Muscle layer of duodenum (tissue), 2 donors: Measurements from ENCODE around the gene TECPR1.

Experiments used
- H3K27ac ChIP-seq: one replicate; pipeline ENCODE4 v1.7.0; 2013; ENCODE audit warnings: mild to moderate bottlenecking, low read length
- H3K27me3 ChIP-seq: one replicate; pipeline ENCODE4 v1.7.0; 2013; ENCODE audit warnings: low read depth, mild to moderate bottlenecking, control low read depth, low read length
- H3K36me3 ChIP-seq, 2 donors: one replicate each; pipeline ENCODE4 v1.7.0; 2013; ENCODE audit warnings: low read length in 2 of 2, control low read depth in 1 of 2, mild to moderate bottlenecking in 1 of 2; ENCODE audit not compliant: insufficient read depth in 2 of 2, control insufficient read depth in 1 of 2
- H3K4me1 ChIP-seq, 2 donors: one replicate each; pipeline ENCODE4 v1.7.0; 2013; ENCODE audit warnings: low read length in 2 of 2, mild to moderate bottlenecking in 2 of 2, control low read depth in 1 of 2, moderate library complexity in 1 of 2; ENCODE audit not compliant: insufficient read depth in 2 of 2, control insufficient read depth in 1 of 2
- H3K4me3 ChIP-seq, 2 donors: one replicate each; pipeline ENCODE4 v1.7.0; 2013; ENCODE audit warnings: low read length in 2 of 2, low read depth in 1 of 2, mild to moderate bottlenecking in 1 of 2
- H3K9me3 ChIP-seq, 2 donors: one replicate each; pipeline ENCODE4 v1.7.0; 2013; ENCODE audit warnings: low read length in 2 of 2, control low read depth in 1 of 2, mild to moderate bottlenecking in 1 of 2; ENCODE audit not compliant: control insufficient read depth in 1 of 2
- donor health status: healthy.

The TECPR1 gene

DNA sequence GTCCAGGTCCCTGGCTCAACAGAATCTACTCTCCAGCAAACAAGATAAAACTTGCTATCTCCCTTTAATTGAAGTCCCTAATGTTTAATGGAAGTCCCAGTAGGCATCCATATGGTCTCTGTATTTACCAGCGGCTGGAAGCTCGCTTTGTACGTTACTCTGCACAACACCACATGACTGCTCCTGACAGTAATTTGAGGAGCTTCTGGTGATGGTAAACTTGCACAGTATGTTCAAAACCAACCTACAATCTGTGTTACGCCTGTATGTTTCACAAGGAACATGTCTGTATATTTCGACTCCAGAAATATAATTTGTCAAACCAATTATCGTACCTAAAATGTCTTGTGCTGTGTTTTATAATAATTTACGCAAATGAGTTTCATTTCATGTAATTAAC lies 4.4 kb upstream of the TECPR1 start:
- no peak overlapping the region for H3K27ac ChIP-seq
- H3K36me3 ChIP-seq = peaks cover 10 to 13% of the 10 kb centered on the region in 2 donors
- no peaks in the 10 kb centered on the region for H3K9me3 ChIP-seq
- no peak overlapping the region for H3K4me3 ChIP-seq
- H3K4me1 ChIP-seq = peaks cover 2 to 16% of the 10 kb centered on the region in 2 donors
- H3K27me3 ChIP-seq = no peaks in the 10 kb centered on the region

DNA sequence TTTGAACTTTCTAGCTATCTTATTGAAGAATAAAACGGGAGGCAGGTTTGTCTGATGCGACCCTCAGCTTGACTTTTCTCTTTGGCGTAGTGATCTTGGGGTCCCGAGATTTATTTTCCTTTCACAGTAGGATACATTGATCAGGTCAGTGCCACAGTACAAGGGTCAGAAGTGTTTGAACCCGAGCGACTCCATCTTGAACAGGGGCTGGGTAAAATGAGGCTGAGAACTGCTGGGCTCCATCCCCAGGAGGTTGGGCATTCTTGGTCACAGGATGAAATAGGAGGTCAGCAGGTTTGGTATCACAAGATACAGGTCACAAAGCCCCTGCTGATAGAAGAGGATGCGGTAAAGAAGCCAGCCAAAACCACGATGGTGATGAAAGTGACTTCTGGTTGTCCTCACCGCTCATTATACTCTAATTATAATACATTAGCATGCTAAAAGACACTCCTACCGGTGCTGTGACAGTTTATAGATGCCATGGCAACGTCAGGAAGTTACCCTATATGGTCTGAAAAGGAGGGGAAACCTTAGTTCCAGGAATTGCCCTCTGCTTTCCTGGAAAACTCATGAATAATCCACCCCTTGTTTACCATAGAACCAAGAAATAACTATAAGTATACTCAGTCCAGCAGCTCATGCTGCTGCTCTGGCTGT lies 3.0 kb upstream of the TECPR1 start:
- Histone ChIP-seq H3K36me3 (peaks cover 0 to 13% of the 10 kb centered on the region in 2 donors), H3K4me1 (peaks cover 11 to 28% of the 10 kb centered on the region in 2 donors), H3K4me3 (no peak overlapping the region), H3K27ac (no peak overlapping the region), H3K27me3 (no peaks in the 10 kb centered on the region), H3K9me3 (no peaks in the 10 kb centered on the region)

DNA sequence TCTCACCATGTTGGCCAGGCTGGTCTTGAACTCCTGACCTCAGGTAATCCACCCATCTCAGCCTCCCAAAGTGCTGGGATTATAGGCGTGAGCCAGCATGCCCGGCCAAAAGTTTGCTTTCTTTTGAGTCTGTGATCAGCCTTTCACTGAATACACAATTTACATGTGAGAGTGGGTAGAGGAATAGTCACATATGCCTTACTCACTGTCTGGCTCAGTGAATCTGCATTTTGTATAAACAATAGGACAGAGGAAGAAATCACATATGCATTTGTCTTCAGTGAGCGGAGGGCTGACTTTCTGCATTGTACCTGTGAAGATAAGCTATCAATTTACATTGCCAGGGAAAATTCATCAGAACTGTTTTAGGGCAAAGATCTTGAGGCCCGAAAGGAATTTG lies 2.5 kb upstream of the TECPR1 start:
- H3K36me3 ChIP-seq = peaks cover 0 to 13% of the 10 kb centered on the region in 2 donors
- H3K9me3 ChIP-seq = no peaks in the 10 kb centered on the region
- peaks cover 11 to 28% of the 10 kb centered on the region in 2 donors for H3K4me1 ChIP-seq
- H3K27ac ChIP-seq = no peak overlapping the region
- no peak overlapping the region for H3K4me3 ChIP-seq
- H3K27me3 ChIP-seq = no peaks in the 10 kb centered on the region

DNA sequence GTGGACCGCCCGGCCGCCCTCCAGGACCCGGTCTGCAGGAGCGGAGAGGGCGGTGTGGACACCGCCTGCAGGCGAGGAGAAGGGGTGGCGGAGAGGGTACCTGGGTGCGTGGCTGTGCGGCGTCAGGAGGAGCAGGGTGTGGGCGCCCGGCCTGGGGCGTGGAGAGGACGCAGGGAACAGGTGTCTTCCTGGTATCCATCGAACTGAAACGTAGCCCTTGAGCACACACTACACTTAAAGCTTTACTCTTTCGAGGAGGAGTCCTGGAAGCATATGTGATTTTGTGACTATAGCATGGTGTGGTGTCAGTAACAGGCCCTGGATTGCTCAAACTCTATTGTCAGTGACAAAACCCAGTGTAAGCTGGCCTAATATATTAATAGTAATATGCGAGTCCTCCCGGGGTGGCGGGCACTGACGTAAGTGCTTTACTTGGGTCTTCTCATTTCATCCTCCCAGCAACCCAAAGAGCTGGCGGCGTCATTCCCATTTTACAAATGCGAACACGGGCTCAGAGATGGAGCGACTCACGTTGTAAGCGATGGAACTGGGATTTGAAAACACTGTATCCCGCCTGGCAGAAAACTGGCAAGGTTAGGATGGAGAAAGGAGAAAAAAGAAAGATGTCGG lies 508 bp upstream of the TECPR1 start:
- Histone ChIP-seq H3K36me3 (peaks cover 0 to 10% of the 10 kb centered on the region in 2 donors), H3K27ac (peak overlapping the region; percentile 76), H3K4me1 (peaks cover 11 to 28% of the 10 kb centered on the region in 2 donors), H3K4me3 (peak overlapping the region; percentile 85 to 91), H3K27me3 (no peaks in the 10 kb centered on the region), H3K9me3 (no peaks in the 10 kb centered on the region)

DNA sequence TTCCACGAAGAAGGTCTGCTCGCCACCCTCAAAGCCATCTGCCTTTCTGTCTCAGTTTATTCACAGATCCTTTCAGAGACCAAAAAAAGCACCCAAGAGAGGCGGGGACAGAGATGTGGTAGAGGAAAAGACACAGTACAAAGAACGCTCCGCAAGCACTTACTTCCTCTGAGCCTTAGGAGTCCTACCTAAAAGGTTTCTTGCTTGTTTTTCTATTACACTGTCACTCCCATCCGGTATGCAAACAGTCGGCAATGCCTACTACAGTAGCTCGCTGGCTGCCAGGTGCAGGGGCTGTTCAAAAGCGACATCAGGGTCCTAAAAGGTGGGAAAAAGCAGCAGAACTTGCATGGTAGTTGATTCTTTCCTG lies 816 bp downstream of the TECPR1 start:
- H3K9me3 ChIP-seq = no peaks in the 10 kb centered on the region
- H3K4me3 ChIP-seq = peak overlapping the region; percentile 85 to 91
- H3K27me3 ChIP-seq = no peaks in the 10 kb centered on the region
- peak overlapping the region; percentile 10 for H3K27ac ChIP-seq
- peaks cover 11 to 28% of the 10 kb centered on the region in 2 donors for H3K4me1 ChIP-seq
- H3K36me3 ChIP-seq = no peaks in the 10 kb centered on the region

DNA sequence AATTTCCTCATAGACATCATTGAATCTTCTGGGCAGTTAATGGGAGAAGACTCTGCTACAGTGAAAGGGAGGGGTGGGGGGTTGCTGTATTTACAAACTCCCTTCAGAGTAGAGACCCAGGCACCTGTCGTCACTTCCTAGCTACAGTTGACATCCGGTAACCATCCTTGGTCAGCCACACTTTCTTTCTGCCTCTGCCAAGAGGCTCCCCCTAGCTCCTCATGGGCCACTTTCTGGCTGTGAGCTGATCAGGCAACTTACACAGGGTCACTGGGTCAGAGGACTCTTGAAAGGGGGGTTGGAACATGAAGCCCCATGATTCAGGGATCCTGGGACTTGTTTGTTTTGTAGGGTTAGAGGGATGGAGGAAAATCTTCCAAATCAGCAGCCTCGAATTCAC lies 1.2 kb downstream of the TECPR1 start:
- H3K4me3 ChIP-seq = peak overlapping the region in 1 of 2 donors; percentile 85
- no peaks in the 10 kb centered on the region for H3K27me3 ChIP-seq
- no peaks in the 10 kb centered on the region for H3K9me3 ChIP-seq
- H3K36me3 ChIP-seq = peaks cover 0 to 2% of the 10 kb centered on the region in 2 donors
- peak overlapping the region; percentile 10 for H3K27ac ChIP-seq
- H3K4me1 ChIP-seq = peaks cover 11 to 28% of the 10 kb centered on the region in 2 donors

DNA sequence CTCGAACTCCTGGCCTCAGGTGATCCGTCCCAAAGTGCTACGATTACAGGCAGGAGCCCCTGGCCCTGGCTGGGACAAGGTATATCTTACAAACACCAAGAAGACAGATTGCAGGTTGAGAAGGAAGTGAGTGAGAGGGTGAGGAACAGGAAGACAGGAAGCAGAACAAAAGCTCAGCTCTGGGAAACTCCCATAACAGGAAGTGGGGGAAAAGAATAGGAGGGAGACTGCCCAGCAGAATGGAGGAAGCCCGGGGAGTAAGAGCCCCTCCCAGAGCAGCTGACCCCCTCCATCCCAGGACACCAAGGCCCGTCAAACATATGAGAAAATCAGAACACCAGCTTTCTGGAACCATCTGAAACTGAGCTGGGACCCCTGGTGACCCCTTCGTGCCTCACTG lies 2.9 kb downstream of the TECPR1 start:
- no peak overlapping the region for H3K27ac ChIP-seq

DNA sequence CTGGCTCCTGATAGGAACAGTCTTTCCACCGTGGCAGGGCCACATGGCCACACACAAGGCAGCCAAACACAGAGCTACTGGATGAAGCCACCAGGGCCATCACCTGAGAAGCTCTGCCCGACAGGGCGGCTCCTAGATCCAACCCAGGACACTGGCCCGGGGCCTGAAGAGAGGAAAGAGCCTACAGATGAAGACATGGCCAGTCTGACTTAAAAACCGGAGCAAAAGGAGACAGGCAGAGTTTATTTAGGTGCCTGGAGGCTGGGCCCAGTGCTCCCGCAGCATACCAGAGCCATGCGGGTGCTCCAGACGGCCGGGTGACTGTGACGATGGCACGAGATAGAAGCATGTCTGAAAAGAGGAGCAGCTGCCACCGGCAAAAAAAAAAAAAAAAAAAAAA lies 3.9 kb downstream of the TECPR1 start:
- Histone ChIP-seq H3K27me3 (no peaks in the 10 kb centered on the region), H3K9me3 (no peaks in the 10 kb centered on the region), H3K36me3 (peaks cover 0 to 24% of the 10 kb centered on the region in 2 donors), H3K4me3 (no peak overlapping the region), H3K4me1 (peaks cover 11 to 22% of the 10 kb centered on the region in 2 donors), H3K27ac (no peak overlapping the region)

More for the DNA sequence above, 2.9 kb downstream of the TECPR1 start:
- Histone ChIP-seq H3K36me3 (peaks cover 0 to 19% of the 10 kb centered on the region in 2 donors), H3K9me3 (no peaks in the 10 kb centered on the region), H3K4me1 (peaks cover 11 to 28% of the 10 kb centered on the region in 2 donors), H3K27me3 (no peaks in the 10 kb centered on the region), H3K4me3 (no peak overlapping the region)

DNA sequence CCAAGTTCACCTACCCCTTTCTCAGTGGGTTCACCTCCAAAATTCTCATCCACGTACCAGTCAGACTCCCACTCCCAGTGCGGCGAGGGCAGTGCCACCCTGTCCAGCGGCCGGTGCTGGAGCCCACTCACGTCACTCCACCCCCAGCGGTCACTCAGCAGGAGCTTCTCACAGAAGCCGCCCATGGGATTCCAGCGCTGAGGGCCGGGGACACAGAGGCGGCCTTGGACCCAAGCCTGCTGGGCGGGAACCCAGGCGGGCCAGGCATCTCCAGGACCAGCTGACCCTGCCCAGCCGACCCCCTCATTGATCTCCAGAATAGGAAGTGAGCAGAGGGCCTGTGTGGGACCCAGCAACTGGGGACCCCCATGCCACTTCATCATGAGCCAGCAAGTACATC lies 7.2 kb downstream of the TECPR1 start:
- Histone ChIP-seq H3K9me3 (no peaks in the 10 kb centered on the region), H3K27ac (no peak overlapping the region), H3K36me3 (peaks cover 0 to 41% of the 10 kb centered on the region in 2 donors), H3K4me3 (no peak overlapping the region), H3K4me1 (no peaks in the 10 kb centered on the region), H3K27me3 (no peaks in the 10 kb centered on the region)

DNA sequence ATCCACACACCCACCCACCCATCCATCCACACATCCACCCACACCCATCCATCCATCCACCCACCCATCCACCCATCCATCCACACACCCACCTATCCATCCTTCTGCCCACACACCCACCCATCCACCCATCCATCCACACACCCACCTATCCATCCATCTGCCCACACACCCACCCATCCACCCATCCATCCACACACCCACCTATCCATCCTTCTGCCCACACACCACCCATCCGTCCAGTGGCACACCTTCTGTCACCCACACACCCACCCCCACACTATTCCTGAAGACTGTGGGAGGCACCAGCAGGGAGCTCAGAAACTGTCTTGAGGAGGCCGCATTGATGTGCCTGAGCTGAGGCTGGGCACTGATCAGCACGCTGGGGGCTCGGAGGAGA lies 9.1 kb downstream of the TECPR1 start:
- no peak overlapping the region for H3K4me3 ChIP-seq
- no peaks in the 10 kb centered on the region for H3K27me3 ChIP-seq
- H3K36me3 ChIP-seq = peaks cover 8 to 49% of the 10 kb centered on the region in 2 donors
- H3K4me1 ChIP-seq = no peaks in the 10 kb centered on the region
- no peak overlapping the region for H3K27ac ChIP-seq
- no peaks in the 10 kb centered on the region for H3K9me3 ChIP-seq

DNA sequence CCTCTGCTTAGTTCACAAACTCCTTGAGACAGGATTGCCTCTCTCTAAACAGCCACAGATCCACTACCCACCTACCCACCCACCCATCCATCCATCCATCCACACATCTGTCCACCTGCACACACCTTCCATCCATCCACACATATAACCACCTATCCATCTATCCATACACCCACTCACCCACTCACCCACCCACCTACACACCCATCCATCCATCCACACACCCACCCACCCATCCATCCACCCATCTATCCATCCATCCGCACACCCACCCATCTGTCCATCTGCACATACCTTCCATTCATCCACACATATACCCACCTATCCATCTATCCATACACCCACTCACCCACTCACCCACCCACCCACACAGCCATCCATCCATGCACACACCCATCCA lies 9.7 kb downstream of the TECPR1 start:
- peaks cover 10 to 52% of the 10 kb centered on the region in 2 donors for H3K36me3 ChIP-seq
- no peak overlapping the region for H3K27ac ChIP-seq

More for the DNA sequence above, 9.7 kb downstream of the TECPR1 start:
- H3K4me3 ChIP-seq = no peak overlapping the region
- no peaks in the 10 kb centered on the region for H3K4me1 ChIP-seq
- no peaks in the 10 kb centered on the region for H3K9me3 ChIP-seq
- H3K27me3 ChIP-seq = no peaks in the 10 kb centered on the region
